ENCODE data around the gene APOBR.
"Not testable (repeated sequence)": the region's sequence is repeated elsewhere in the genome, so short reads cannot be mapped to it uniquely, and the experiment has no call there.

The APOBR gene

DNA sequence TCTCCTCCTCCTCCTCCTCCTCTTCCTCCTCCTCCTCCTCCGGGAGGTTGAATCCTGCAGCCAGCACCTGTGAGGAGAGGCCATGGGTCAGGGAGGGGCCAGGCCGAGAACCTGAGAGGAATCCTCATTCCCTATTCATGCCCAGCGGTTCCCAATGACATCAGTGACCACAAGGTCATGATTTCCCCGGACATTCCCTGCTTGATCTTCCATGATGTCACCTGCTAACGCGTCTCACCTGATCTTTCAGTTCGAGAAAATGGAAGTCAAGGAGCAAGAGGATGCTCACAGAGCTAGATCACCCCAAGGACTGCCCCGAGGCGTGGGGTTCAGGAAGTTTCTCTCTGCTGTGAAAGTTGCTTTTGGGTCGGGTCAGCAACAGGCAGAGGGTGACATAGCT is 5.4 kb downstream of the APOBR start:
- no peaks in the 10 kb centered on the region for H3K36me3 ChIP-seq (ENCODE audit: control insufficient read depth in 1 of 2, insufficient read depth in 2 of 2, low read length in 2 of 2)
- H3K27me3 ChIP-seq (ENCODE audit: control insufficient read depth in 1 of 2, insufficient read depth in 2 of 2, low read length in 2 of 2), result no peaks in the 10 kb centered on the region
- H3K9me3 ChIP-seq (ENCODE audit: control insufficient read depth in 1 of 2, low read length in 2 of 2), result no peaks in the 10 kb centered on the region
- no peak overlapping the region for H3K27ac ChIP-seq (ENCODE audit: low read depth, low read length)
- H3K4me3 ChIP-seq (ENCODE audit: low read depth in 1 of 2, low read length in 2 of 2), result no peak overlapping the region
- H3K9ac ChIP-seq (ENCODE audit: low read depth in 1 of 2, low read length in 2 of 2), result no peak overlapping the region
- H3K4me1 ChIP-seq (ENCODE audit: control insufficient read depth in 1 of 2, insufficient read depth in 2 of 2, low read length in 2 of 2), result peaks cover 0 to 10% of the 10 kb centered on the region in 2 donors

DNA sequence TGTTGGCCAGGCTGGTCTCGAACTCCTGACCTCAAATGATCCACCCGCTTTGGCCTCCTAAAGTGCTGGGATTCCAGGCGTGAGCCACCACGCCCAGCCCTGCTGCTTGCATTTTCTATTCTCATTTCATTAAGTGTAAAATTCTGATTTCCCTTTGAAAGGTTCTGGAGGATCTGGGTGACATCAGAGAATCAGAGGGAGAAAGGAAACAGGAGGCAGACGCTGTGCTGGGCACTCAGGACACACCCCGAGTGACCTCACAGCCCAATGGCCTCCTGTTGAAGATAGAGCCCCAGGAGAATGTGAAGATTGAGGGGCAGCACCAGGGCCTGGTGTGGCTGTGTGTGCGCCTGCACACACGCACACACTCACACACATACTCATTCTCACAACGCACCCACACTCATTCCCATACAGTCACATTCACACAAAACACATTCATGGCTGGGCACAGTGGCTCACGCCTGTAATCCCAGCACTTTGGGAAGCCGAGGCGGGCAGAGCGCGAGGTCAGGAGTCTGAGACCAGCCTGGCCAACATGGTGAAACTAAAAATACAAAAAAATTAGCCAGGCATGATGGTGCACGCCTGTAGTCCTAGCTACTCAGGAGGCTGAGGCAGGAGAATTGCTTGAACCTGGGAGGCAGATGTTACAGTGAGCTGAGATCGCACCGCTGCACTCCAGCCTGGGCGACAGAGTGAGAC is 6.2 kb downstream of the APOBR start:
- not testable (repeated sequence) for H3K4me3 ChIP-seq (ENCODE audit: low read depth in 1 of 2, low read length in 2 of 2); H3K27ac ChIP-seq (ENCODE audit: low read depth, low read length); H3K36me3 ChIP-seq (ENCODE audit: control insufficient read depth in 1 of 2, insufficient read depth in 2 of 2, low read length in 2 of 2); H3K9ac ChIP-seq (ENCODE audit: low read depth in 1 of 2, low read length in 2 of 2); H3K27me3 ChIP-seq (ENCODE audit: control insufficient read depth in 1 of 2, insufficient read depth in 2 of 2, low read length in 2 of 2); H3K9me3 ChIP-seq (ENCODE audit: control insufficient read depth in 1 of 2, low read length in 2 of 2); H3K4me1 ChIP-seq (ENCODE audit: control insufficient read depth in 1 of 2, insufficient read depth in 2 of 2, low read length in 2 of 2)

DNA sequence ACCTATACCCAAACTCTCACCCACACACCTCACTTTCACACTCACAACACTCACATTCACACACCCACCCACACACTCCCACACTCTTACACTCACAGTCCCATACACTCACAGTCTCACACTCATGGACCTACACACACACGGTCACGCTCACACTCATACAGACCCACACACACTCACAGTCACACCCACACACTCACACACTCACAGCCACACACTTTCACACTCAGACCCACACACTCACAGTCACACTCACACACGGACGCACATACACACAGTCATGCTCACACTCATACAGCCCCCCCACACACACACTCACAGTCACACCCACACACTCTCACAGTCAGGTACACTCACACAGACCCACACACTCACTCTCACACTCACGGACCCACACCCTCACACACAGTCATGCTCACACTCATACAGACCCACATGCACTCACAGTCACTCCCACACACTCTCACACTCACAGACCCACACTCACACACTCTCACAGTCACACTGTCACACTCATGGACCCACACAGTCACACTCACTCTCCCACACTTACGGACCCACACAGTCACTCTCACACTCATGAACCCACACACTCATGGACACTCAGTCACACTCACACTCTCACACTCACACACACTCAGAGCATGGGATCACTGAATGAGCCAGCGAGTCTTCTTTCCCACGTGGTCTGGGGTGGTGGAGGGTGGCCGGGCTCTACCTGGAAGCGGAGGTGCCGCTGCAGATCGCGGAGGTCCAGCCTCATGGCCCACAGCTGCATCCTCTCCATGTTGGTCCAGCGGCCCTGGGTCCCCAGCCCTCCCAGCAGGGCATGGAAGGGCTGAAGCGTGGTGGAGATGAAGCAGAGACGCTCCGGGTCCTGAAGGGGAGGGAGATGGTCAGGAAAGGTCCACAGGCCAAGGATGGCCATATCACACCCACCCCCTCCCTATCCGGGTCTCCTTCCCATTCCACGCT is 7.1 kb downstream of the APOBR start:
- H3K36me3 ChIP-seq (ENCODE audit: control insufficient read depth in 1 of 2, insufficient read depth in 2 of 2, low read length in 2 of 2), result no peaks in the 10 kb centered on the region
- H3K9me3 ChIP-seq (ENCODE audit: control insufficient read depth in 1 of 2, low read length in 2 of 2), result no peaks in the 10 kb centered on the region
- no peak overlapping the region for H3K9ac ChIP-seq (ENCODE audit: low read depth in 1 of 2, low read length in 2 of 2)
- H3K4me1 ChIP-seq (ENCODE audit: control insufficient read depth in 1 of 2, insufficient read depth in 2 of 2, low read length in 2 of 2), result peaks cover 0 to 6% of the 10 kb centered on the region in 2 donors
- no peaks in the 10 kb centered on the region for H3K27me3 ChIP-seq (ENCODE audit: control insufficient read depth in 1 of 2, insufficient read depth in 2 of 2, low read length in 2 of 2)
- no peak overlapping the region for H3K4me3 ChIP-seq (ENCODE audit: low read depth in 1 of 2, low read length in 2 of 2)
- H3K27ac ChIP-seq (ENCODE audit: low read depth, low read length), result no peak overlapping the region

DNA sequence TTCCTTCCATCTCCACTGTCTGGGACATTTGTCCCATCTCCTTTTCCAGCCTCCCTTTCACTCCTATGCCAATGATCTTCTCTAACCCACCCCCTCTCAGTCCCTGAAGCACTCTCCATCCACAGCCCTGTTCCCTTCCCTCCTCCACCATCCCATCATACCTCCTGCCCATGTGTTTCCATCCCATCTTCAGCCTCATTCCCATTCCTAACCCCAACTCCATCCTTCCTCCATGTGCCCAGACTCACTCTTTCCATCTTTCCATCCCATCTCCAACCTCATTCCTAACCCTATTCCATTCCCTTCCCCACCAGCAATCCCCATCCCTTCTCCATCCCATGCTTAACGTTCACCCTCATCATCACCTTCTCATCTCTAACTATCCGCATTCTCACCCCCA is 7.8 kb downstream of the APOBR start:
- no peaks in the 10 kb centered on the region for H3K9me3 ChIP-seq (ENCODE audit: control insufficient read depth in 1 of 2, low read length in 2 of 2)
- no peak overlapping the region for H3K9ac ChIP-seq (ENCODE audit: low read depth in 1 of 2, low read length in 2 of 2)
- H3K4me1 ChIP-seq (ENCODE audit: control insufficient read depth in 1 of 2, insufficient read depth in 2 of 2, low read length in 2 of 2), result peaks cover 0 to 1% of the 10 kb centered on the region in 2 donors
- H3K4me3 ChIP-seq (ENCODE audit: low read depth in 1 of 2, low read length in 2 of 2), result no peak overlapping the region
- no peaks in the 10 kb centered on the region for H3K36me3 ChIP-seq (ENCODE audit: control insufficient read depth in 1 of 2, insufficient read depth in 2 of 2, low read length in 2 of 2)
- no peak overlapping the region for H3K27ac ChIP-seq (ENCODE audit: low read depth, low read length)
- H3K27me3 ChIP-seq (ENCODE audit: control insufficient read depth in 1 of 2, insufficient read depth in 2 of 2, low read length in 2 of 2), result no peaks in the 10 kb centered on the region

DNA sequence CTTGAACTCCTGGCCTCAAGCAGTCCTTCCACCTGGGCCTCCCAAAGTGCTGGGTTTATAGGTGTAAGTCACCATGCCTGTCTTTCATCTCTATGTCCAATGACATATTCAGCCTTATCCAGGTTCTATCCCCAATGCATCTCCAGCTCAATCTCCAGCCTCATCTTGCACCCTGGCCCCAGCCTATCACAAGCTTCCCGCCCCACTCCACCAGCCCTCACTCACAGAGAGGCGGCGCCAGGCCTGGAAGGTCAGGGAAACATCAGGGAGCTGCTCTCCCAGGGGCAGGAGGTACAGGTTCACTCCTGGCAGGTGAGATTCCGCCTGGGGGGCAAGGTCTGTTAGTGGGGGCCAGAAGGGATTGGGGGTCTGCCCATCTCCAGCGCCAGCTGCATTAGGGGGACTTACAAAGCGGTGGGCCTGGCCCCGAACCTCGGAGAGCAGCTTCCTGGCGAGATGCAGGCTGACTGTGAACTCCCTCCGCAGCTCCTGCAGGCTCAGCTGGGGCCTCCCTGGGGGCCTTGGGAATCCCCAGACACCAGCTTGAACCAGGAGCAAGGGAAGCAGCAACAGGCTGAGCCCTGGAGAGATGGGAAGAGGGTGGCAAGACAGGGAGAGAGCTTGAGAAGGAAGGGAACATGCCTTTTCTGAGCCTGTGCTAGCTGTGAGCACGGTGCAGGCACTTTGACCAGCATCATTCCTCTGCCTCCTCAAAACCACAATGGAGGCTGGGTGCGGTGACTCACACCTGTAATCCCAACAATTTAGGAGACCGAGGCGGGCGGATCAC is 9.2 kb downstream of the APOBR start:
- Histone ChIP-seq H3K4me3 (ENCODE audit: low read depth in 1 of 2, low read length in 2 of 2) (no peak overlapping the region), H3K36me3 (ENCODE audit: control insufficient read depth in 1 of 2, insufficient read depth in 2 of 2, low read length in 2 of 2) (no peaks in the 10 kb centered on the region), H3K27me3 (ENCODE audit: control insufficient read depth in 1 of 2, insufficient read depth in 2 of 2, low read length in 2 of 2) (no peaks in the 10 kb centered on the region), H3K9ac (ENCODE audit: low read depth in 1 of 2, low read length in 2 of 2) (no peak overlapping the region), H3K27ac (ENCODE audit: low read depth, low read length) (no peak overlapping the region), H3K4me1 (ENCODE audit: control insufficient read depth in 1 of 2, insufficient read depth in 2 of 2, low read length in 2 of 2) (peaks cover 0 to 3% of the 10 kb centered on the region in 2 donors), H3K9me3 (ENCODE audit: control insufficient read depth in 1 of 2, low read length in 2 of 2) (no peaks in the 10 kb centered on the region)

DNA sequence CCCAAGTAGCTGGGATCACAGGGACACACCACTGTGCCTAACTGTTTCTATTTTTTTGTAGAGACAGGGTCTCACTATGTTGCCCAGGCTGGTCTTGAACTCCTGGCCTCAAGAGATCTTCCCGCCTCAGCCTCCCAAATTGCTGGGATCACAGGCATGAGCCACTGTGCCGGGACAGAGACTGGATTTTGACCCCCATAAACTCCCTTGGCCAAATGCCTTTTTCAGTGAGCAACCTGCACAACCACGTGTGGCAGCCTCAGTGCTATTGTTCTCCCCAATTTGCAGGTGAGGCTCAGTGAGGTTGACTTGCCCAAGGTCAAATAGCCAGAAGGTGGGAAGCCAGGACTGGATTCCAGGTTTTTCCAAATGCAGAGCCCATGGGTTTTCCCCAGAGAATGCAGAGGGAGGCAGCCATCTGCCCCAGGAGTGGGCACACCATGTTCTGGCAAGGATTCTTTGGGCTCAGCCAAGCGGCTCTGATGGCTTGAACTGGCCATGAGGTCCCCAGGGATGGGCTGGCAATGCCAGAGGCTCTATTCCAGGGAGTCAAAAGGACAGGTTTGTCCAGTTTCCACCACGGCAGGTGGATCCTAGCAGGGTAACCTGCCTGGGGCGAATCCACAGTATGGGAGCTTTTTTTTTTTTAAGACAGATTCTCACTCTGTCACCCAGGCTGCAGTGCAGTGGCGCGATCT is 10.4 kb downstream of the APOBR start:
- Histone ChIP-seq H3K4me3 (ENCODE audit: low read depth in 1 of 2, low read length in 2 of 2) (no peak overlapping the region), H3K4me1 (ENCODE audit: control insufficient read depth in 1 of 2, insufficient read depth in 2 of 2, low read length in 2 of 2) (peaks cover 0 to 3% of the 10 kb centered on the region in 2 donors), H3K36me3 (ENCODE audit: control insufficient read depth in 1 of 2, insufficient read depth in 2 of 2, low read length in 2 of 2) (no peaks in the 10 kb centered on the region), H3K27me3 (ENCODE audit: control insufficient read depth in 1 of 2, insufficient read depth in 2 of 2, low read length in 2 of 2) (no peaks in the 10 kb centered on the region), H3K9me3 (ENCODE audit: control insufficient read depth in 1 of 2, low read length in 2 of 2) (no peaks in the 10 kb centered on the region), H3K27ac (ENCODE audit: low read depth, low read length) (no peak overlapping the region), H3K9ac (ENCODE audit: low read depth in 1 of 2, low read length in 2 of 2) (no peak overlapping the region)

DNA sequence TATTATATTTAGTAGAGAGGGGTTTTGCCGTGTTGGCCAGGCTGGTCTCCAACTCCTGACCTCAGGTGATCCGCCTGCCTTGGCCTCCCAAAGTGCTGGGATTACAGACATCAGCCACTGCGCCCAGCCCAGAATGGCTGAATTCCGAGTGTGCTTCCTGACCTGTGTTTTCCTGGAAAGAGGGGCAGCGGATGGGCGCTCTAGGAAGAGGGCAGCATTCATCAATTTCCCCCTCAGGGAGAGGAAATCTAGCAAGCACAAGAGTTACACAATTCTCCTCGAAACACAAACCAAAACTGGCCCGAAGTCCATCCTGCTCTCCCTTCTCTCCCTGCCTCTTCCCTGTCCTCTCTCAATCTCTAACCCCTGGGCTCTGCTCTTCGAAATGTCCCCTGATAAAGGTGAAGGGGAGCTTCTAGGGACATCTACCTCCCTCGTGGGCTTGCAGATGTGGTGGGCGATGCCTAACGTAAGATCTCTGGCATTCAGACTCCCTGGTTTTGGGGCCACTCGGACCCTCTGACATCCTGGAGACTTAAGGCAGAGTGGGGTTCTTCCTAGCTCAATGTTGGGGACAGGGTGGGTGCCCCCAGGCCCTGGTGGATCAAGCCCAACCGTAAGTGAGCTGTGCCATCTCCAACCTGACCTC is 11.2 kb downstream of the APOBR start:
- H3K27me3 ChIP-seq (ENCODE audit: control insufficient read depth in 1 of 2, insufficient read depth in 2 of 2, low read length in 2 of 2), result no peaks in the 10 kb centered on the region
- no peak overlapping the region for H3K27ac ChIP-seq (ENCODE audit: low read depth, low read length)
- no peaks in the 10 kb centered on the region for H3K36me3 ChIP-seq (ENCODE audit: control insufficient read depth in 1 of 2, insufficient read depth in 2 of 2, low read length in 2 of 2)
- H3K4me1 ChIP-seq (ENCODE audit: control insufficient read depth in 1 of 2, insufficient read depth in 2 of 2, low read length in 2 of 2), result peaks cover 0 to 3% of the 10 kb centered on the region in 2 donors
- no peaks in the 10 kb centered on the region for H3K9me3 ChIP-seq (ENCODE audit: control insufficient read depth in 1 of 2, low read length in 2 of 2)
- H3K4me3 ChIP-seq (ENCODE audit: low read depth in 1 of 2, low read length in 2 of 2), result no peak overlapping the region
- H3K9ac ChIP-seq (ENCODE audit: low read depth in 1 of 2, low read length in 2 of 2), result no peak overlapping the region

DNA sequence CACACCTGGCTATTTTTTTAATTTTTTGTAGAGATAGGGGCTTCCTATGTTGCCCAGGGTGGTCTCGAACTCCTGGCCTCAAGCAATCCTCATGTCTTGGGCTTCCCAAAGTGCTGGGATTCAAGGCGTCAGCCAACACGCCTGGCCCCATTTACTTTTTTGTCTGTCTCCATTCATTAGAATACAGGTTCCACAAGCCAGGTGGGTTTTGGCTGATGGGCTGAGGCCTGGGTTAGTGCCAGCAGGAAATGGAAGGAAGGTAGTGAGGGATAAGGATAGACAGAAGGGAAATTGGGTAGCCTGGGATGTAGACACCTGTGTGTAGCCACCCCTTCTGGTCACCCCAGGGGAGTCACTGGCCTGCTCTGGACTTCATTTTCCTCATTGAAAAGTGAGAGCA is 16.6 kb downstream of the APOBR start:
- Histone ChIP-seq H3K27ac (ENCODE audit: low read depth, low read length) (no peak overlapping the region), H3K27me3 (ENCODE audit: control insufficient read depth in 1 of 2, insufficient read depth in 2 of 2, low read length in 2 of 2) (no peaks in the 10 kb centered on the region), H3K4me3 (ENCODE audit: low read depth in 1 of 2, low read length in 2 of 2) (no peak overlapping the region), H3K9ac (ENCODE audit: low read depth in 1 of 2, low read length in 2 of 2) (no peak overlapping the region), H3K36me3 (ENCODE audit: control insufficient read depth in 1 of 2, insufficient read depth in 2 of 2, low read length in 2 of 2) (no peaks in the 10 kb centered on the region), H3K9me3 (ENCODE audit: control insufficient read depth in 1 of 2, low read length in 2 of 2) (no peaks in the 10 kb centered on the region), H3K4me1 (ENCODE audit: control insufficient read depth in 1 of 2, insufficient read depth in 2 of 2, low read length in 2 of 2) (peaks cover 0 to 3% of the 10 kb centered on the region in 2 donors)

Data from duodenal mucosa (tissue), 2 donors.